Fibroblast of upper back skin (primary cell): Measurements from ENCODE around the gene WNK1.

Source experiments
- DNase-seq: peaks from one replicate; pipeline ENCODE4 v3.0.0-alpha.2; 2013

Gene WNK1

DNA sequence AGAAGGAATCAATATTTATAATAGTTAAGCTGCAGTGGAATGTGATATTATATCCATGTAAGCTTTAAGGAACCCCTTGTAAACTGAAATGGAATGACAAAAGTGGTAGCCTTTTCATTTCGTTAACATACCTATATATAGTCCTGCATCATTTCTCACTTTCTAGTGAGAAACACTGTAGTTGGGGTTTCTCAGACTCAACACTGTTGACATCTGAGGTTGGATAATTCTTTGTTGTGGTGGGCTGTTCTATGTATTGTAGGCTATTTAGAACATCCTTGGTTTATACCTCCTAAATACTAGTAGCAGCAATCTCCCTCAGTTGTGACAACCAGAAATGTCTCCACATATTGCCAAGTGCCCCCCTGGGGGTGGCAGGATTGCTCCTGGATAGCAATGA, 118.0 kb downstream of the WNK1 start:
- DNase-seq, result no peak

DNA sequence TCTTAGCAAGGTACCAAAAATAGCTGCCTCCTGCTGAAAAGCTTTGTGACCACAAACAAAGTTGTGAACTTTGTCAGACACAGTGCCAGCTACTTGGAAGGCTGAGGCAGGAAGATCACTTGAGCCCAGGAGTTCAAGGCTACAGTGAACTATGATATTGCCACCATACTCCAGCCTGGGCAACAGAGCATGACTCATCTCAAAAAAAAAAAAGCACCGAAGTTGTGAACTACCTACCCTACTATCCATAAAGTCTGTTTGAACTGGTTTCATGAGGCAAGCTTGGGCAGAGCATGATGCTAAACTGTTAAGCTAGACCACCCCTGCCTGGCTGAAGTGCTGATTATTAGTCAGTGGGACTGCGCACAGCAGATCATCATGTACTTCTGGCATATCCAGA, 121.6 kb downstream of the WNK1 start:
- DNase-seq, result no peak

DNA sequence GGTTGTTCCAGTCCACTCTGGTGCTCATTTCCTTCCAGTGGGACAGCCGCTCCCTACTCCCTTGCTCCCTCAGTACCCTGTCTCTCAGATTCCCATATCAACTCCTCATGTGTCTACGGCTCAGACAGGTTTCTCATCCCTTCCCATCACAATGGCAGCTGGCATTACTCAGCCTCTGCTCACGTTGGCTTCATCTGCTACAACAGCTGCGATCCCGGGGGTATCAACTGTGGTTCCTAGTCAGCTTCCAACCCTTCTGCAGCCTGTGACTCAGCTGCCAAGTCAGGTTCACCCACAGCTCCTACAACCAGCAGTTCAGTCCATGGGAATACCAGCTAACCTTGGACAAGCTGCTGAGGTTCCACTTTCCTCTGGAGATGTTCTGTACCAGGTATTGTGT, 127.3 kb downstream of the WNK1 start:
- DNase-seq, result peak; percentile 42

DNA sequence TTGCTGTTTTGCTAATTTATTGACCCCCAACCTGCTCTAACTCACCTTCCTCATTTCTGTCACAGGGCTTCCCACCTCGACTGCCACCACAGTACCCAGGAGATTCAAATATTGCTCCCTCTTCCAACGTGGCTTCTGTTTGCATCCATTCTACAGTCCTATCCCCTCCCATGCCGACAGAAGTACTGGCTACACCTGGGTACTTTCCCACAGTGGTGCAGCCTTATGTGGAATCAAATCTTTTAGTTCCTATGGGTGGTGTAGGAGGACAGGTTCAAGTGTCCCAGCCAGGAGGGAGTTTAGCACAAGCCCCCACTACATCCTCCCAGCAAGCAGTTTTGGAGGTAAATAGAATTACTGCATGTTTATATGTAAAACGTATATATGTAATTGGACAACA, 128.3 kb downstream of the WNK1 start:
- DNase-seq, result no peak

DNA sequence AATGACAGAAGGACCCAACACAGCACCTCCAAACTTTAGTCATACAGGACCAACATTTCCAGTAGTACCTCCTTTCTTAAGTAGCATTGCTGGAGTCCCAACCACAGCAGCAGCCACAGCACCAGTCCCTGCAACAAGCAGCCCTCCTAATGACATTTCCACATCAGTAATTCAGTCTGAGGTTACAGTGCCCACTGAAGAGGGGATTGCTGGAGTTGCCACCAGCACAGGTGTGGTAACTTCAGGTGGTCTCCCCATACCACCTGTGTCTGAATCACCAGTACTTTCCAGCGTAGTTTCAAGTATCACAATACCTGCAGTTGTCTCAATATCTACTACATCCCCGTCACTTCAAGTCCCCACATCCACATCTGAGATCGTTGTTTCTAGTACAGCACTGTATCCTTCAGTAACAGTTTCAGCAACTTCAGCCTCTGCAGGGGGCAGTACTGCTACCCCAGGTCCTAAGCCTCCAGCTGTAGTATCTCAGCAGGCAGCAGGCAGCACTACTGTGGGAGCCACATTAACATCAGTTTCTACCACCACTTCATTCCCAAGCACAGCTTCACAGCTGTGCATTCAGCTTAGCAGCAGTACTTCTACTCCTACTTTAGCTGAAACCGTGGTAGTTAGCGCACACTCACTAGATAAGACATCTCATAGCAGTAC, 132.5 kb downstream of the WNK1 start:
- DNase-seq, result no peak

DNA sequence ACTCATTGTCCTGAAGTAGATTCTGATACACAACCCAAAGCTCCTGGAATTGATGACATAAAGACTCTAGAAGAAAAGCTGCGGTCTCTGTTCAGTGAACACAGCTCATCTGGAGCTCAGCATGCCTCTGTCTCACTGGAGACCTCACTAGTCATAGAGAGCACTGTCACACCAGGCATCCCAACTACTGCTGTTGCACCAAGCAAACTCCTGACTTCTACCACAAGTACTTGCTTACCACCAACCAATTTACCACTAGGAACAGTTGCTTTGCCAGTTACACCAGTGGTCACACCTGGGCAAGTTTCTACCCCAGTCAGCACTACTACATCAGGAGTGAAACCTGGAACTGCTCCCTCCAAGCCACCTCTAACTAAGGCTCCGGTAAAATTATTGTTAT, 133.3 kb downstream of the WNK1 start:
- no peak for DNase-seq

DNA sequence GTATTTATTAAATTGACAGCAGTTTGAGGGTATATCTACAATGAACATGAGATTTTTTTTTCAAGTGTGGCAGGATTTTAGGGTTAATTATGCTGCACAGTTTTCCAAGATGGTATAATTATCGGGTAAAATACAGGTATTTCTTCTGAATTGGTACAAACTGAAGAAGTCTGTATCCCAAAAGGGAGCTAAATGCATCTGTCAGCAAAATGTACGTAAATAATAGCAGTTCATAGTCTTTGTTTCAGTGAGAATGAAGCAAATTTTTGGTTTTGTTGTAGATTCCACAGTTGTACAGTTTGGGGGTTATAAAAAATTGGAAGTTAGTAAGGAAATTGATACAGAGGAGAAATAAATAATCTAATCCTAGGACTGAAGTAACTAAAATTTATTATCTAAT, 133.8 kb downstream of the WNK1 start:
- DNase-seq, result no peak

DNA sequence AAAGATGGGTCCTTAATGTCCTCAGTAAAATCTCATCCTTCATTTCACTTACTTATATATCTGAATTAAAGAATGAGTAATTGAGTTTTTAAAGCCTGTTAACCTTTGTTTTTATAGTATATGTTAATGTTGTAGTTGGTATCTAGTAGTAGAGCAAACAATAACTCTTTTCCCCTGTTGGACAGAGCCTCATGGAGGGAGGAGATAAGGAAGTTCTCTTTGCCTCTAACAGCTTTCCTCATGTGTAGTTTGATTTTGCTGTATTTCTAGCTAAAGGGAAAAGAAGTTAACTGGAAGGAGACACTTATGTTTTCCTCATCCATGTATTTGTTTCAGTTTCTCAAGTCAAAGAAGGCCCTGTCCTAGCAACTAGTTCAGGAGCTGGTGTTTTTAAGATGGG, 141.8 kb downstream of the WNK1 start:
- no peak for DNase-seq

DNA sequence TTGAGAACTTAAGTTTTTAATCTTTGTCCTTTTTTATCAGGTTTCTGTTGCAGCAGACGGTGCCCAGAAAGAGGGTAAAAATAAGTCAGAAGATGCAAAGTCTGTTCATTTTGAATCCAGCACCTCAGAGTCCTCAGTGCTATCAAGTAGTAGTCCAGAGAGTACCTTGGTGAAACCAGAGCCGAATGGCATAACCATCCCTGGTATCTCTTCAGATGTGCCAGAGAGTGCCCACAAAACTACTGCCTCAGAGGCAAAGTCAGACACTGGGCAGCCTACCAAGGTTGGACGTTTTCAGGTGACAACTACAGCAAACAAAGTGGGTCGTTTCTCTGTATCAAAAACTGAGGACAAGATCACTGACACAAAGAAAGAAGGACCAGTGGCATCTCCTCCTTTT, 143.7 kb downstream of the WNK1 start:
- DNase-seq, result no peak

DNA sequence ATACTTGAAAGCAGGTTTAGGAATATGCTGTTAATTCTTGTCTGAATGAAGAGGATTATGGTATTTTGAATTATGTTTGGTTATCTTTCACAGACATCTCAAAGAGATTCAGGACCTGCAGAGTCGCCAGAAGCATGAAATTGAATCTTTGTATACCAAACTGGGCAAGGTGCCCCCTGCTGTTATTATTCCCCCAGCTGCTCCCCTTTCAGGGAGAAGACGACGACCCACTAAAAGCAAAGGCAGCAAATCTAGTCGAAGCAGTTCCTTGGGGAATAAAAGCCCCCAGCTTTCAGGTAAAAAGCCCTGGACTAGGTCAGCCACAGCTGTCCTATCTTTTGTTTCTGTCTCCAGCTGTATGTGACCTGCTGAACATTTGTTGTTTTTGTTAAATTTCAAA, 145.0 kb downstream of the WNK1 start:
- DNase-seq, result no peak

DNA sequence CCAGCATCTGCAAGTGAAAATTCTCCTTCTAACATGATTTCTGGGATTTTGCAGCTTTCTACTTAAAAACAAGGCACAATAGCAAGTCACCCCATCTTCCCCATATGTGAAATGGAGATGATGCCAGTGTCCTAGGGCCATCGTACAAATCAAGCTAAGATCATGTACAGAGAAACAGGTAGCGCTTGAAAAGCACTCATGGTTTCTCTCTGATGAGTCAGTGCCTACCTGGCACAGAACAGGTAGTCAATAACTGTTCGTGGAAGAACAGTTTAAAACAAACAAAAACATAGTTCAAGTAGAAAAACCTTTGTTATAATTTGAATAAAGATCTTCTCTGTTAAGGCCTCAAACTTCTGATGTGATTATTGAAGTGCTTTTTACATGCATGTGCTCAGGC, 150.2 kb downstream of the WNK1 start:
- no peak for DNase-seq

DNA sequence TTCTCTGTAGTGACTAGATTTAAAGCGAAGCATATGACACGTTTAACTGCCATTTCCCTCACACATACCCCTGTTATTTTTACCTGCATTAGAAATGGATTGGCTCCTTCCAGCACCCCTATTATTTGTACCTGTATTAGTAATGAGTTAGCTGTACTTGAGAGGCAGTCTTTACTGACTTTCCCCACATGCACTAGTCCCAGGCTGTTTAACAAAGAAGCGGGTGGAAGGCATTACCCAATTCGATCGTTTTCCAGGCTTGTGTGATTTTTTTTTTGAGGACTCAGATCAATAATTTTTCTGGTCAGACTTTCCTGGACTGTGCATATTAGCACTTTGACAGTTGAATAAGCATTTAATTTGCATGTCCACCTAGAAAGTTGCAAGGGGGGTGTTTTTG, 150.7 kb downstream of the WNK1 start:
- no peak for DNase-seq

DNA sequence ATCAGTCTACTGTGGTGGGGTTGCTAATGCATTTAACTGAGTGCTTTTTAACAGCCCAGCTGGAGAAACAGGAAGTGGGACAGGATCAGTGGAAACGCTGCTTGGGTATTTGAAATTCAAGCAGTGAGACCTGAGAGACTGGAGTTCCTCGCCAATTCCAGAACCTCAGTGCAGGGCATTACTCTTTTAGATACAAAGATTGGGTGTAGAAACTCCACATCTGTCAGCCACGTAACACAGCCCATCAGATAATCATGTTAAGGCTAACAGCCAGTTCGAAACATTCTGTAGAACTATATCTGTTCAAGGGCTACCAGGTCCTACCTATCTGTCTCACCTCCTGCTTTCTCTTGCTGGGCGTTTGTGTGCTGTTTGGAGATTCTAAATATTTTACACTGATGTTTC, 151.6 kb downstream of the WNK1 start:
- DNase-seq, result no peak

DNA sequence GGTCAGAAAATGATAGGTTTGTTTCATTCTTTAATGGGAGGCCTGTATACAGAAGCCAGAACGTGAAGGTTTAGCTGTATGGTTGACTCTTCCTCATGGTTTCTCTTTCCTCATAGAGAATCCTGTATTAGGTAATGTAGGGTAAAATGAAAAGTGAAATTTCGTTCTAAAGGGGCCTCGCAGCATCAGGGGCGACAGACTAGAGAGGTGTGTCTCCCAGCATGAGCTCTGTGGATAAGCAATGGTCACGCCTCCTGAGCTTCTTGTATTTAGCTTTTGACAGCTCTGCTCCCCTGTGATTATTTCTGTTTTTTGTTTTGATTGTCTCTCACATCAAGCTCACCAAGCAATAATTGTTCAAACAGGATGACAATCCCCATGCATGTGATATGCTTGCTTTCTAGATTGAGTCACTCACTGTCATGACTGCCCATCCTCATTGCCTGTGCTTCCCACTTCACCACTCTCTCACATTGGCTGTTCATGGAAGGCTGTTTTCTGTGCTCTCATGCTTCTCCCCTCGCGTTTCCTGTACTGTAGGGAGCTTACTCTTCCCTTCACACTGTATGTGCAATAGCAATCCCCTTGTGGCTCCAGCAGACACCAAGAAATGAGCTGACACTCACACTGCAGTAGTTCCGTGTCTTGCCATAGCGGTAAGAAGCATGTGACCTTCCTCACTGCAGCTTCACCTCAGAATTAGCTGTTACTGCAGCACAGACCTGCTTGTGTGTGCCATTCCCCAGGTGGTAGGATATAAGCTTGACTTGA, 153.1 kb downstream of the WNK1 start:
- DNase-seq, result no peak

DNA sequence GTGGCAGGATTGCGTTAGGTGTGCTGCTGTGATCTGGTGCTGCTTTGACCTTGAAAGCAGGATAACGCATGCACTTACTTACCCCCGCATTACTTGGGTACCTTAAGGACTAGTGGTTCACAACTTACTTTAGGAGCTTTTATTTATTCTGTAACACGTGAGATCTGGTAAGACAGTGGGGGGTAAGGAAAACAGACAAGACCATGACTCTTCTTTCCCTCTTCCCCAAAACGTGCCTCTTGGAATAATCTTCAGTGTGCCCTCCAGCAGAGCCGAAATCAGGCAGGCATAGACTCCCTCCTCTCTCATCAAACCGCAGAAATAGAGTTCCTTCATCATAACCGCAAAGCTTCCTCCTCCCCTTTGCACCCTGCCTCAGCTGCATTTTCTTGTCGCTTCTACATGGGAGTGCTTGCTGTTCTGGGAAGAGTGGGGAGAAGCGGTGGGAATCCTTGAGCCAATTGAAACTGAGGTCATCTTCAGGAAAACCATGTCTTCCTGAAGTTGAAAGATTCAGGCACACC, 153.7 kb downstream of the WNK1 start:
- DNase-seq, result no peak

DNA sequence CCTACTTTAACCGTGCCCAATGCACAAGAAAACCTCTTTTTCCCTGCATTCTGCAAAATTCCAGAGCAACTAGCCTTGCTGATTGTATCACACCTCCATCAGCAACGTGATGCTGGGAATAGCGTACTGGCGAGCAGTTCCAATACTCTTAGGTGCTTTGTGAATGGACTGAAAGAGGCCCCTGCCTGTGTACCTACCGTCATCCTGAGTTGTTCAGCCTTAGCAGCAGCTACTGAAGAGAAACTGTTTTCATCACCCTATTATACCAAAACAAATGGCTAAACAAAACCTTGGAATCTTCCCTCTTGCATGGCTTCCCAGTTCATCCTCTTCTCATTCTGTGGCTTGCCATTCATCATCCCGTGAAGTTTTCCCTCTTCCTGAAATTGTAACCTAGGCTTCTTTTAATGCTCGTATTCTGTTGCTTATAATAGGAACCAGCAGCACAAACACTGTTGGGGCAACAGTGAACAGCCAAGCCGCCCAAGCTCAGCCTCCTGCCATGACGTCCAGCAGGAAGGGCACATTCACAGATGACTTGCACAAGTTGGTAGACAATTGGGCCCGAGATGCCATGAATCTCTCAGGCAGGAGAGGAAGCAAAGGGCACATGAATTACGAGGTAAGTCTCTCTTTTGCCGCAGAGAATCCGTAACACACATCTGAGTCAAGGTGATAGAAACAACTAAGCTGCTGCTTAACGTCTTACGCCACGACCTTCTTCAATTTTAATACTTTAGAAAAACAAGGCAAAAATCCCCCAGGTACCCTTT, 155.2 kb downstream of the WNK1 start:
- no peak for DNase-seq

DNA sequence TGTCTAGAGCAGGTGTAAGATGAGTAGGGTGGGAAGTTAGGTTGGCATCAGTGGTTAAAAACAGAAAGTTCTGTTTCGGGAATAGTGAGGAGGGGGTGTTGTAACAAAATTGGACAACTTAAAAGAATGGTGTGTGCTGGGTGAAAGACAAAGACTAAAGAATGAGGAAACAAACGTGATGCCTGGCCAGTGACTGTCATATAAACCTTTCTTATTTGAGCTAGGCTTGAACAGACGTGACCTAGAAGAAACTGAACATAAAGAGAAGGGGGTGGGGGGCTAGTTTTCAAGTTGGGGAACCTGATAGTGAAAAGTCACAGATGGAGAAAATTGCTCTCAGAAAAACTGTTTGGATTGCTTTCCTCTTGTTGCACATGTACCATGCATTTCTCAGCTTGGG, 157.5 kb downstream of the WNK1 start:
- no peak for DNase-seq

DNA sequence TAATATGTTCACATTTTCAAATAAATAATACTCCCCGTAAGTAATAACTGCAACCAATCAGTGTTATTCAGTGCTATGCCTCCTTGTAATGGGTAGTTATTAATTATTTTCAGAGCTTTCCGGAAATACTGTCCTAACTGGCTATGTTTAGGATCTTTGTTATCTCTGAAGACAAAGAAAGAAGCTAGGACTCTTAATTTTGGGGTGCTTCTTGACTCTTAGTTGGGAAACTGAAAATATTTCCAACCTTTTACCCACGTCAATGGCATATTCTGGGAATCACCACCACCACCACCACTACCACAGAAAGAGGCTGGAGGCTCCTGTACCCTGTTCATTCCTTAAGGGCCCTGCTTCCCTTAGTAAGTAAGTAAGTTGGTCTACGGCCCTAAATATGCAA, 158.0 kb downstream of the WNK1 start:
- no peak for DNase-seq

DNA sequence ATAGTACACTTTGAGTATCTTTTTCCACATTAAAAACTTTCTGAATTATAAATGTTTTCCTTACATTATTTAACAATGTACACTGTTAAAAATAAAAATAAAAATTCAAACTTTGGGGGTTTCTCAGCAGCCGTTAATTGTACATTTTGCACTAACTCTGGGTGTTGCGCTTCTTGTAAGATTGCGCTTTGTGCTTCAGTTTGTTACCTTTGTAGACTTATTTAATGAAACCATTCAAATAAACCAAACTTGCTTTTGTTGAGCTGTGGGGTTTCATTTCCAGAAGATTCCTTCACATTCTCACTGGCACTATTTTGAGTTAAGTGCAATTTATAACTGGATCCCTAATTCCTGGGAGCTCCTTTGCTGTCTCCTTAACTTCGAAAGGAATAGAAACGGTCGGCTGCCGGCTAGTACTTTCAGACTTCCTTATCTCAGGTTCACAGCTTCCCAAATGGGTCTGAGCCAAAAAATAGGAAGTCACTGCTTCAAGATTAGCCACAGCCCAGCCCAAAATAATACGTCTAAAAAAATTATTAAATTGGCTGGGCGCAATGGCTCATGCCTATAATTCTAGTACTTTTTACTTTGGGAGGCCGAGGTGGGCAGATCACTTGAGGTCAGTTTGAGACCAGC, 158.9 kb downstream of the WNK1 start:
- DNase-seq, result no peak

DNA sequence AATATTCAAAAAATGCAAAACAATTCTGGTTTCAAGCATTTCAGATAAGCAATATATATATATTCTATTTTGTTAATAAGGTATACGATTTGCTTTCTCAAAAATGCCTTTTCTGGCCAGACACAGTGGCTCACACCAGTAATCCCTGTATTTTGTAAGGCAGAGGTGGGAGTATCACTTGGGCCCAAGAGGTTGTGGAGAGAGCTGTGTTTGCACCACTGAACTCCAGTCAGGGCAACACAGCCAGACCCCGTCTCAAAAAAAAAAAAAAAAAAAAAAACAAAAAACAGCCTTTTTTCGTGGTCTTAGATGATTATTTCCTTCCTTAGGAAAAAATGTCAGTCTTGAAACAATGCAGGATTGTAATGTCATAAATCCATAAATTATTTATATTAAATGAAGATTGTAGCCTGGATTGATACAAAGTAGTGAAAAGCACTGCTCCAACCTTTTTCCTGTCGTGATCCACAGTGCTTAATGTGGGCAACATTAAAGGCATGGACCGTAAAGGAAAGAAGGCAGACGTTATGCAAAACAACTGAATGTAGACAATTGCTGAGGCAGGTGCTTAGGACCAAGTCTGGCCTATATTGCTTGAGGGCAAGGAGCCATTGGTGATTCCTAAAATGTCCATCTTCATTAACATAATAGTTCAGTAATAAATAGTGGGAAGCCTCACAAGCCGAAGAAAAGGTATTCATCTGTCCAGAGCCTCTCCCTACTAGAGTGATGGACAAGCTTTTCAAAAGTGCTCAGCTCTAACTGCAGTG, 160.3 kb downstream of the WNK1 start:
- DNase-seq, result no peak

DNA sequence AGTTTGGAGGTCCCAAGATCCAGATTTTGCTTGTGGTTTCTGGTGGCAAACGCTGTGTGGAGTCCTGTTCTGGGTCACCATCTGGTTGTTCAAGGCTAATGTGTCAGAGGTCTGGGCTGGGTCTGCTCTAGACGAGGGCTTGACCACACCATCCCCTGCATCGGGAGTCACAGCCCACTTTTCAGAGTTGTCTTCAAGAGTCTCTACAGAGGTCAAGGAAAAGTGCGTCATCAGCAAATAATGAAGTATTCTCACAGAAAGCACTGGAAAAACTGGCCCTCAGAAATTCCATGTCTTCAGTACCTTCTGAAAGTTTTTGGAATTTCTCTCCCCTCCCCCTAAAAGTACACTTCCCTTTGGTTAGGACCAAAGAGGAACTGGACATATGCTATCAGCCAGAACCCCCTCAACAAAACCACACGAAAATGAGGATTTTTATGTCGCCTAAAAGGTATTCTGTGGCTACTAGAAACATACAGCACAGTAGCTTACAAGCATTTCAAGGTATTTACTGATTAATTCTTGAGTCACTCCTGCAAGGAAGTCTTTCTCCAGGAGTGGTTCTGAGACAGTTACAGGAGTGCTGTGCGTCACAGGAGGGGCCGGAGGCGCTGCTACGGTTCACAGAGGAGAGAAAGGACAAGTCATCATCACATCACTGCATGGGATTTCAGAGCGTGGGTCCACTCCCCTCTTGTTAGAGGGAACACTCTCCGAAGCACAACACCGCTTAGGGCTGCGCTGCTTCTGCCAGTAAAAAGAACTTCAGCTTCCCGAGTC, 161.7 kb downstream of the WNK1 start:
- DNase-seq, result peak; percentile 65

DNA sequence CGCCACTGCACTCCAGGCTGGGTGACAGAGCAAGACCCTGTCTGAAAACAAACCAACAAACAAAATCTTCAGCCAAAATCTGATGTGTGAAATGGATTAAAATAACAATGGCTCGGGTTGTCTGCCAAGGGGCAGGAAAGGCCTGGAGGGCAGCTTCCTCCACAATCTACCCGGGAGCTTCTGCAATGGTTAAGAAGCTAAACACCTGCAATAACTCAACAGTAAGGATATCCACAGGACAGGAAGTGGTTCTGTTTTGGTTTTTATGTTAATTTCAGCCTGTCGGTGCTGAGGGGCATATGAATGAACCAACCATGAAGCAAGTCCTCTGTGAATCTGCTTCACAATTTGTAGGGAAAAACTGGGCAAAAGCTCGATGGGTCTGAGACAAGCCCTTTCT, 162.7 kb downstream of the WNK1 start:
- no peak for DNase-seq
